ENCODE measurements around the gene PVALB.

DNA sequence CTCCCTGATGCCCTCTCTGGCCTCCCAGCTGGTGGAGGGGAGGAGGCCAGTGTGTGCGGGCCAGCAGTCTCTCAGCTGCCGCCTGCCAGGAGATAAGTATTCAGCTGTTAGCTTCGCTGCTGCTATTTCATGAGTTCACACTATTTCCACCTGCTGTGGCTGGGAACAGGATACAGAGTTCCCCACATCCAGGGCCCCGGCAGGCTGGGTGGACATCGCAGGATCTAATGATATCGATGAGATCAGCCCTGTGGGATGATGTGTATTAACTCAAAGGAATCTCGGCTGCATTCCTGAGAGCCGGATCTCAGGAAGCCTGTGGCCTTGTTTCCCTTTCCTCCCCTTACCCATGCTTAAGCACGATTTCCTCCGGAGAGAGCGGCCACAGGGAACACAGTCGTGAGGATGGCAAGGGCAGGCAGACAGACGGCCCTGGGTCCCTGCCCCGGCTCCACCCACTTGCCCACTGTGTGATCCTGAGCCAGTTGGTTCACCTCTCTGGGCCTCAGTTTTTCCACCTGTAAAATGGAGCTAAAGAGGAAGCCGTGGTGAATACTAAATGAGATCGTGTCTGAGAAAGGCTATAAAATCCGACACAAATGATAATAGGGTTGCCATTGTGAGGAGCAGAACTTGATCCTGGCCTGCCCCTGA is 6.5 kb upstream of the PVALB start:
- TF ChIP-seq POLR2A (IDR thresholded peaks at IDR 0.05): no peak
- TF ChIP-seq, protein P1, sequence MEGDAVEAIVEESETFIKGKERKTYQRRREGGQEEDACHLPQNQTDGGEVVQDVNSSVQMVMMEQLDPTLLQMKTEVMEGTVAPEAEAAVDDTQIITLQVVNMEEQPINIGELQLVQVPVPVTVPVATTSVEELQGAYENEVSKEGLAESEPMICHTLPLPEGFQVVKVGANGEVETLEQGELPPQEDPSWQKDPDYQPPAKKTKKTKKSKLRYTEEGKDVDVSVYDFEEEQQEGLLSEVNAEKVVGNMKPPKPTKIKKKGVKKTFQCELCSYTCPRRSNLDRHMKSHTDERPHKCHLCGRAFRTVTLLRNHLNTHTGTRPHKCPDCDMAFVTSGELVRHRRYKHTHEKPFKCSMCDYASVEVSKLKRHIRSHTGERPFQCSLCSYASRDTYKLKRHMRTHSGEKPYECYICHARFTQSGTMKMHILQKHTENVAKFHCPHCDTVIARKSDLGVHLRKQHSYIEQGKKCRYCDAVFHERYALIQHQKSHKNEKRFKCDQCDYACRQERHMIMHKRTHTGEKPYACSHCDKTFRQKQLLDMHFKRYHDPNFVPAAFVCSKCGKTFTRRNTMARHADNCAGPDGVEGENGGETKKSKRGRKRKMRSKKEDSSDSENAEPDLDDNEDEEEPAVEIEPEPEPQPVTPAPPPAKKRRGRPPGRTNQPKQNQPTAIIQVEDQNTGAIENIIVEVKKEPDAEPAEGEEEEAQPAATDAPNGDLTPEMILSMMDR (IDR thresholded peaks at IDR 0.05): no peak

Data from testis (tissue), 2 donors.